CD4-positive, alpha-beta T cell treated with Interleukin-6 for 4 hours (primary cell): ENCODE results near the gene MAML3.

Experiments
- DNase-seq: peaks from one replicate; pipeline ENCODE4 v3.0.0-alpha.2; 2020; ENCODE audit warnings: mixed read lengths

Gene MAML3

DNA sequence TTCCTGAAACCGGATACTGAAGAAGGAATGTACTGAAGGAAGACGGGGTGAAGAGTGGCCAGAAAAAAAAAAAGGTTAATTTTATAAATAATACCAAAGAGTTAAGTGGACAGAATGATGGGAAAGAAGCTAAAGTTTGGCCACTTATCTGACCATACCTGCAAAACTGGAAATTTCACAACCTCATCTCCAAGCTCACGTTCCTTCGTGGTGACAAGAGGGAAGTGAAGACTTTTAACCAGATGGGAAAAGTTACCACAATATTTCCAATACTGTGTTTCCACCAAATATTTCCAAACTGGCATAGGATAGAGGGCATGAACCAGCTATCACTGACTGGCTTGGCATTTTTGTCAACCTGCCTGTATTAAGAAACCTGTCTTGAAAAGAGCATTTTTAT lies 56.4 kb downstream of the MAML3 start:
- no peak for DNase-seq

DNA sequence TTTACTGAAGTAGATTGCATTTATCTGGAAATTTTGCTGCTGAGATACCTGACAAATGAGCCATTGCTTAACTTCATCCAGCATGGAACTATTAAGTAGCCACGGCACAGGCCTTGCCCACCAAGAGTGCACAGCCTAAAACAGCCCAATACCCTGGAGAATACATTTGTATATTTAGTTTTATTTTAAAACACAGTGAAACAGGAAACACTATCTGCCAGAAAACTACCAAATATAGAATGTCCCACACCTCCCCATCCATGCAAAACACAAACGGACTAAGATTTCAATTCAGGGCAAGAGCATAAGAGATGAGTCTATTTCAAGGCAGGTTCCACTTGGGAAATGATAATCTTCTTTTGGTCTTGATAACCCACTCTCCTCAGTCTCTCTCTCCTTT lies 57.1 kb downstream of the MAML3 start:
- DNase-seq, result no peak

DNA sequence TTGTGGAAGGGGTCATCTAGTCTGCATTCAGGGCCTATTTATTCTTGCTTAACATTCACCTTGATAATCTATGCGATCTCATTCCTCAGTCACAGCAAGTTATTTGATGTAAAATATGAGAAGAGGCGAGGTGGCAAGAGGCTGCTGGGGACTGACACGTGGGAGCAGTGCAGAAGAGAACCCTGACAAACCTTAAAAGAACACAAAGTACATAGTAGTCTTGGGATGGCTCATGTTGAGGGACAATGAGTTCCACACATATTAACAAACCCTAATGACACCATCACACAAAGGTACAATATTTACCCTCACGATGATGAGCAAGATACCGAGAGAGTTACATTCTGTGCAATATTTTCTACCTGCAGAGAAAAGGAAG lies 57.5 kb downstream of the MAML3 start:
- no peak for DNase-seq

DNA sequence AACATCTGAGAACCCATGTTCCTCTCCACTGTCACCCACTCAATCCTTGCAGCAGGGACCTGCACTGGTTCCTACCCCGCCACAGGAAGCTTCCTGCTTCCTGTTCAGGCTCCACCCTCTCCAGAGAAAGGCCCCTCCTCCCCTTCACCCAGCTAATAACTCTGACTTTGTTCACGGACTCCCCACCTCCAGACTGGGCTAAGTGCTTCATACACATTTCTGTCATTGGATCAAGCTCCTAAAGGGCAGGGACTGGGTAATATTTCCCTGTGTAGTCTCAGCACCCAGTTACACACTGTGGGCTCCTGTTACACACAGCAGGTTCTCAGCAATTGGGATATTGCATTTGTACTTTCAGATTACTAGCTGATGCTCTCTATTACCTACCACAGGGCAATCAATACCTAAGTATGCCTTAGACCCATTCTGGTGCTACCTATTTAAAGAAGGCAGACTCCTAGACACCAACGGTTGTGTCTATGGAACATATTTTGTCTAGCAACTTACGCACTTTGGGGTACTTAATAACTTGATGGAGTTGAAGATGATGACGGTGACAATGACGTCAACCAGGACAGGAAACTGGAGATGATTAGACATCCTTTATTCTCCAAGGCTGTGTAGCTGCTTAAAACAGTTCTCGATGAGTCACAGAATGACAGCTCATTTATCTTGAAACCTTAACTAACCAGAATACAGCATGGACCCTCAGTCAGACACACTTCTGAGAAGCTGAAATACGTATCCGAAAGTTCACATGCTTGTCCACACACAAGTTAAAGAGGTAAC lies 58.1 kb downstream of the MAML3 start:
- peak; percentile 77 for DNase-seq

DNA sequence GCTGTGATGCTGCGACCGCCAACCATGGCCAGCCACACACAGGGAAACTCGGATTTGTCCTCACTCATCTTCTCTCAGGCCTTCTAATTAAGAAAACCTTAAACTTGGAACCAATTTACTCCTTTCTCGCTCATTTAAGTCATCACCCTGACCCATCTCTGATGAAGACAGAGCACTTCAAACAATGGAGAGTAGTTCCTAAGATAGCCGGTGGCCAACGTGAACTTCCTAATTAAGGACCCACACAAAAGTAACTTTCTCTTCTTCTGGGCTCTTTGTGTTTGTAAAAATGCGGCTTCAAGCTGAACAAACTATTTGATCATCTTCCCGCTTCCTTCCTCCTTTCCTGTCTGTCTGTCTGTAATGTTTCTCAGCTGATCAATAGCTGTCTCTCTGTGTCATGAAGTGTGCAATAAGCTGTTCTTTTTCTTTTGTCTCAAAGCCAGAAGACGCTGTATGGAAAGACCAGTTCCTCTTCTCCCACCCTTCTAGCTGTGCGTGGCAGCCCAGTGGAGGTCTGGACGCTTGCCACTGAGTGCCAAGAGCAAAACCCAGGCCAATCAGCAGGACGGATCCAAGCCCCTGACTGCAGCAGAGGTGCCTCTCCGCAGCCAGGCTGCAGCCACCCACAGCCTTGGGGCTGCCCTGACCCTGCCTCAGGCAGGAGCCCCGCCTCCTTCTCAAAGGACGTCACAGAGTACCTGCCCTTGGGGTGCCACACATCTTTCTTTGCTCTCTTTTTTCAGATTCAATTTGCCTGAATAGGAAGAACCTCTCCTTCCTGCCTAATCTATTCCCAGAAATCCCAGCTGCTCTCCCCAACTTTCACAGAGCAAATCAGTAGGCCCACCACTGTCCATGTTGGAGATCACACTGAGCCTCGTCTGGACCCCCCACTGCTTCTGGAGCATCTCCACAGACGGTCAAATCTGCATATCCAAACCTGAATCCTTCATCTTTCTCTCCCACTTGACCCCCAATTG lies 59.3 kb downstream of the MAML3 start:
- DNase-seq, result peak; percentile 73

DNA sequence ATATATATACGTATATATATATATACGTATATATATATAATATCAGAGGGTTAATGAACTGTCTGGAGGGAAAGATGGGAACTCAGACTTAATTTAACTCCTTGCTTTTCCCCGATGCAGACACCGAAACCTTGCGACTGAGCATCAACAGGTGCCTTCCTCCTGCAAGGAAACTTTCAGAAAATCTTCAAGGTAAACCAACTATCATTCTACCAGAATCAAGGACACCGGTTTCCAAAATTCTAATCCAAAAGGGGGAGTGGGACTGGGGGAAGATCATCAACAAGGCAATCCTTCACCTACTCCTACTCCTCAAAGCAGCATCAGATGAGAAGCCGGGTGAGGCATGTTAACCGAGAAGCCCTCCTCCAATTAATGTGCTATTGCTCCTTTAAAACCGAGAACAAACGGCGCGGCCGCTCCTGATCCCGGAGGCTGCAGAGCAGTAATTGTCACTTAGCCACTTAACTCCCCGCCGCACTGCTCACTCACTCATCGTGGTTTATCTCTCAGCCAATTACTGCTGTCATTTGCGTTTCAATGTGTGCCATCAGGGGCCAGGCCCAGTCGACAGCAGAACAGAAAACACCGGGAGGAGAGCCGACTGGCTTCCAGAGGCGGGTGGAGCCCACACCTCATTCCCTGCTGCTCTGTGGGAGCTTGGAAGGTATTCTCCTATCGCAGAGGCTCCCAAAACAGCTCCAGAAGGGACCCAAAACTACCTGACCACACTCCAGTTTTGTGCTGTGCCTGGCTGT lies 61.7 kb downstream of the MAML3 start:
- peak; percentile 18 for DNase-seq

DNA sequence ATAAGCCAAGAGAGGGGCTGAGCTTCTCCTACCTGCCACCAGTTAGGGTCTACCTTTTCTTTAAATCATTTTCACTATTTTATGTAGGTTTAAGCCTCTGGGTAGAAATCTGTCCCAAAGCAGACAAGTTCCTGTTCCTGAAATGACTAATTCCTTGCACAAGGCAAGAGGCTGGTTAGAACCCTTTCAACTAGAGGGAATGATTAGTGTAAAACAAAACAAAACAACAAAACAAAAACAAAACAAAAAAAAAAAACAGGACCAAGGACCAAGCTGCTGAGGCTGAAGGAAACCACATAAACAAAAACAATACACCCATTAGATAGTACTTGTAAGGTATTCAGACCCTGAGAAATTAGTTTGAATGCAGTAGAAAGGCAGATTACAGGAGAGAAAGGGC lies 62.7 kb downstream of the MAML3 start:
- DNase-seq, result no peak

DNA sequence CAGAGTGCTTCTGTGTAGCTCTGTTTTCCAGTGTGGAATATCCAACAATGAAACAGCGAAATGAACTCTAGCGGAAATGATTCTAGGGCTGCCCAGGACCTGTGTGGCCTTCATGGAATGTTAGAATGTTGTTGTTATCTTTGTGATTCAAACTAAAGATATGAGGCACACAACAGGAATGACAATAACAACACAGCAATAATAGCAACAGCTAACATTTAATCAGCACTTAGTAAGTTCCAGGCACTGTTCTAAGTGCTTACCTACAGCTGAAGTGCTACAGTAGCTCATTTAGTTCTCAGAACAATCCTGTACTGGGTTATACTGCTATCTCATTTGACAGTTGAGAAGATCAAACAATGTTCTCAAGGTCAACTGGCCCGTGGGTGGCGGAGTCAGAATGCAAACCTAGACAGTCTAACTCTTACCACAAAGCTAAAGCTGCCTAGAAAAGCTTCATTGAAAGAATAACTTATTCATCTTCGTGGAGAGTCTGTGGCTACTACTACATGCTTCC lies 63.7 kb downstream of the MAML3 start:
- DNase-seq, result no peak

DNA sequence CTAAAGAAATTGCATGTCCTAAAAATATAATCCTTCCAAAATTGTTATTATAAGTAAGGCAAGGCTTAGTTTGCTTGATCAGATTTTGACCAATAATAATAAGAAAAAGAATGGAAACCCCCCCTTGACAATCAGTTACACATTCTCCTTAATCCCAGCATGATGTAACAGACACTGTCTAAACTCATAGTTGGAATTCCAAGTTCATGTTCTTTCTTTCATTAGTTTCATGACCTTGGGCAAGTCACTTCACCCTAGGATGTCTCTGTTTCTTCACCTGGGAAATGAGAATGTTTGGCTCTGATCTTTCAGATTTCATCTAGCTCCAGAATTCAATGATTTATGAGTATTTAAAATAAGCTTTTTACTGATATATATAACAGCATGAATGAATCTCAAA lies 64.8 kb downstream of the MAML3 start:
- no peak for DNase-seq

DNA sequence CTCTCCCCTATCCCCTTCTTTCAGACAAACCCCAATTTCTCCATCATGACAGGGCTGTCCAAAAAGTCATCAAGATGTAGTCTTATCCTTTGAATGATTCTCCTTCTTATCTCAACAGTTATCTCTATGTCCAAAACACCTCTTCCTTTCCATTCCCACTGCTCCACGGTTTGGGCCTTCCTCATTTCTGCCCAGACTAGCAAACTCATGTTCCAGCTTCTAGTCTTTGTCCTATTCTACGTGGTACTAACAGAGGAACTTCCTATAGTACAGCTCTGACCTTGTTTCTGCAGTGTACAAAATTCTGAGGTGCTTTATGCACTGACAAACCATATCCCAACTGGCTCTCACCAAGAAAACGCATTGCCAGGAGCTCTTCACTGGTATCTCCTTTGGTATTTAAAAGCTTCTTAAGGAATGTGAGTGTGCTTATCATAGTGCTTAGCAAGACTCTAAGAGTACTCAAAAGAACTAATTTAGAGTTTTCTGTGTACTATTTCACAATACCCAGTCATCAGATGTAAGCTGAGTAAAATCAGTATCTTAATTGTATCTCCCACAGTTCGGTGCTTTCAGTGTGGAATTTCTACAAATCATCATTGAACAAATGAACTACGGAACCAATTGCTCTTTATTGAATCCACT lies 65.5 kb downstream of the MAML3 start:
- no peak for DNase-seq

DNA sequence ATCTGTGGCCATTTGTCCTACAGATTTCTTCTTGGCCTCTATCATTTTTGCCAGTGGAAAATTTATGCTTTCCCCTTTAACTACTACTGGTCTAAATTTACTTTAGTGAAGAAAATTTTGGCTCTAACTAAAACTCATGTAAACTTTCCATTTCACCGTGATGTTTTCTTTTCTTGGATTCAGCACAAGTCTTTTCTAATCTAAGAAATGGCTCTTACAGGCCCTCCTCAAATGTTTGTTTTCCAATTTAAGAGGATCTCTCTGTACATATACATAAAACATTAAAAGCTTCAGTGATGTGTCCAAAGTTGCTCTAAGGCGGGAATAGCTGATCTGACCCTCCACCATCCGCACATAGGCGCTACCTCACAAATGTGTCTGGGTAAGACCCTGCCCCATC lies 68.1 kb downstream of the MAML3 start:
- no peak for DNase-seq

DNA sequence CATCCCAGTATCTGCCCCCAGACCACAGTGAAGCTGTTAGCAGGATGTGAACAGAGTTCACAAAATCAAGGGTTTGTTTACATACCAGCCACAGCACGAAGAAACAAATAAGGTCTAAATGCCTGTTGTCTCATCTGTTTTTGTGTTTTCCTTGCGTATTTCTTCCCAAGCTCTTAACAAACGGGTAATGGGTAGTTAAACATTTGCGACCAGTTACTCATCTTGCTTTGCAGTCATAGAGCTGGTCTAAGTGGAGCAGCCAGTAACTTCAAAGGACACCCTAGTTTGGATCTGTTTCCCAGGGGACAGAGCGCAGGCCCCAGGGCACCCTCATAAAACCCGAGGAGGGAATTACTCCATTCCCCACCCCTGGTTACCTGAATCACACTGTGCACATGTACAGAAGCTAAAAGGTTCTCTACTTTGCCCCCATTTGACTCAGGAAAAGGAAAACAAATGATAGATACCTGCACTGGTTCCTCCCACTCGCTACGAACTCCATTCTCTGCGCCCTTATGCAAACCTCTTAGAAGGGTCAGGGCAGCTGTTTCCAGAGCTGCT lies 68.8 kb downstream of the MAML3 start:
- DNase-seq, result no peak

DNA sequence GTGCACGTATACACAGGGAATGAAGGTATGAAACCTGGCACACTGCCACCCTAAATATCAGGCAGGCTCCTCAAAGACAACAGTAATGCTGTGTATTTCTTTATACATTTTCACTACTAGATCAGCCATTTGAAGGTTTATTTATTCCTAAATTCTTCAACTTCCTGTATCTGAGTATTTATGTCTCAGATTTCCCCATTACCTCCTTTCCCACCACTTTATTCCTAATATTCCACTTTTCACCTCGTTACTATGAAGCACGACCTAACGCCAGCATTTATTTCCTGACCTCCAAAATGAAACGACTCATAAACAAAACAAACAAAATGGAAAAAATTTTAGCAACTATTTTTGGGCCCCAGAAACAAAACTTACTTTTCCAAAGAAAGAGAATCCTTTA lies 69.6 kb downstream of the MAML3 start:
- no peak for DNase-seq

DNA sequence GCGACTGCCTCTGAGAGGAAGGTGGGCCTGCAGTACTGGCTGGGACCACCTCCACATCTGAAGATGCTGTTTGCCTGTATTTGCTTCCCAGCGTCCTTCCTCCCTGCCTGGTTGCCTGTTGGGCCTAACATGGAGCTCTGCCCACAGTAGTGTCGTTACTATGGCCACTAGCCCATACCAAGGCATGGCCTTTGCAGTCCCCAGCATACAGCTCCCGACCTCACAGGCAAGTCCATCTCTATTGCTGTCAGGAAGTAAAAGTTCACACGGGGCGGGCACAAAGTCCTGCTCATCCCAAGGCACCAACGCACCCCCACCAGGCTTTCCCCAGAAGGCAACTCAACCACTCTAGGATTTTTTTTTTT lies 71.6 kb downstream of the MAML3 start:
- no peak for DNase-seq

DNA sequence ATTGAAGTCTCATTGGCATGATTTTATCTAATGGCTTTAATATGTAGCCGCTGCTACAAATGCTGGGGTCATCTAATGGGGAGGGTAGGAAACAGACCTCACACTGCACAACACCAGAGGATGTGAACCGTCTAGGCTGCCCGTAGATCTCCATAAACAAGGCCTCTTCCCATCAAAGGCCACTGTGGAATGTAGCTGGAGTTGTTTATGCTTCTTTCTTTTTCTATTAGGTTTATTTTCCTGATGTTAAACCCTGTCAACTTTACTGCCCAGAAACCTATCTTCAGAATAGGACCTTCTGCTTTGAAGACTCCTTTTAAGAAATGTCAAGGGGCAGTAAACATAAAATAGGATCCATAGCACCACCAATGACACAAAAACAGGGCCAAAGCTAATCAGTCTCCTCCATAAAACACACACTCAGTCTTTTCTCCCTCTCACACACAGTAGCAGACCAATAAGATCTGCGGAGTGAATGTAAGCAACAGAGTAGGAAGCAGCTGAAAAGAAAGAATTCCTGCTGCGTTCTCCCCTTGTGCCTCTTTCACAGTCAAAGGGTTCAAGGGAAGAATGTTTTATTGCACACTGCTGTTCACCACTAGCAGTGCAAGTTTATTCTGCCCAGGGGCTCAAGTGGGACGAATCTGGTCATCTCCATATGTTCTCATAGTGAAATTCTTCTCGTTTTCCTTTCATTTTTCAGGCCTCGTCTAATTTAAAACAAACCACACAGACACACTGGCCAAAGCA lies 72.2 kb downstream of the MAML3 start:
- no peak for DNase-seq

DNA sequence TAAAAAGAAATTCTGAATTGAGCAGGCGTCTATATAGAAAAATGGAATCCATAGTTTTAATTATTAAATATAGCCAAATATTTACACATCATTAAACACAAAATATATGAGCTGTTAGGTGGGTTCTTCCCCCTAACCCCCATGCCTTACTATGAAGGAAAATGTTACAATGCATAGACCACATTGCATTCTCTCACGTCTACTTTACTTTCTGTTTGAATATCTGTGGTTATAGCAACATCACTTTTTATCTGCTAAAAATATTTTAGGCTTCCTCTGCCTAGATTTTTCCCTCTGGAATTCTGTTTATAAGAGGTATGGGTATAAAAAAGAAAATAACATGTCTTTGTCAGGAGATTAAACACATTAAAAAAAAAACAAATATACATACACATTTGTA lies 73.1 kb downstream of the MAML3 start:
- DNase-seq, result no peak

DNA sequence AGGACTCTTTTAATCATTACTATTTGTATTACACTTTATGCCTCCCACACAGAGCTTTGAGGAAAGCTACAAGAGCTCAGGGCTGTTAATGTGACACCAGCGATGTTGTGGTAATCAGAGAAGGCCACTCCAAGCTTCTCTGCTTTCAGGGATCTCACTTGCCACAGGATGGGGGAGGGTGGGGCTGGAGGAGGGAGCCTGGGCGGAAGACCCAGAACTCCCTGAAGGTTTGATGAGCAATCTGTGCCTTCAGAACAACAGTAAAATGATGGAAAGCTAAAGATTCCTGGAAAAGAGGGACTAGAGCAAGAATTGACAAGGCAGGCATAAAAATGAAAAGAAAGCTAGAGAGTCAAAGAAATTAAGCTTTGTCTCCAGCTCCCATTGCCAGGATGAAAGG lies 75.6 kb downstream of the MAML3 start:
- DNase-seq, result no peak

DNA sequence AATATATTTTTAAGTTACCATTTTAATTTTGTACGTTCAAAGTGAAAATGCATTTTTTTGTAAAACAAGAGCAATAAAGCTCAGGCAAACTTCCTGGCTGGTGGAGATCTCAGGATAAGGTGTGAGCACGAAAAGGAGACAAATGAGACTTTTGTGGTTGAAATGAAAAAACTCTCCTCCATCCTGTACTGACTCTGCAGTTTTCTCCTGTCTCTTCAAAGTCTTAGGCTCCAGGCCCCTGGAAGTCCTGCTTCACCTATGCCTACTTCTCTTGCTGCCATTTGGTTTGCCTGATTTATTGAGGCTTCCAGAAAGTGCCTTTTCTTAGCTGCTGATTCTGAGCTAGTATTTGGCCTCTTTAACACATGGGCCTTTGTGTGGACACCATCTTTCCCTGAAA lies 77.7 kb downstream of the MAML3 start:
- no peak for DNase-seq

DNA sequence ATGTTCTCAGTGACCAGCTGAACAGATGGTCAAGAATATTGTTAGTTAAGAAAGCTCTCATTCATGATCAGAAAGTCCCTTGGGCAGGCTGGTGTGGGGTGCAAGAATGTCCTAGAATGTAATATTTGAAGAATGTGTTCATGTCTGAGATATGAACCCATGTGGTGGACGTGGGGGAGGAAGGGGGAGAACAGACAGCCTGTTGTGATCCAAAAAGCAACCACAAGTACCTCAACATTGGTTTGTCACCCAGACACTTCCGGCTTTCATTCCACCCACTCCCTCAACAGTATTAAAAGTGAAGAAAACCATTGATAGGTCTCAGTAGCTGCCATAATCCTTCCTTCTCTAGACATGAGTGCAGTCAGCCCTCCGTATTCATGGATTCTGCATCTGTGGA lies 82.2 kb downstream of the MAML3 start:
- DNase-seq, result peak; percentile 76

DNA sequence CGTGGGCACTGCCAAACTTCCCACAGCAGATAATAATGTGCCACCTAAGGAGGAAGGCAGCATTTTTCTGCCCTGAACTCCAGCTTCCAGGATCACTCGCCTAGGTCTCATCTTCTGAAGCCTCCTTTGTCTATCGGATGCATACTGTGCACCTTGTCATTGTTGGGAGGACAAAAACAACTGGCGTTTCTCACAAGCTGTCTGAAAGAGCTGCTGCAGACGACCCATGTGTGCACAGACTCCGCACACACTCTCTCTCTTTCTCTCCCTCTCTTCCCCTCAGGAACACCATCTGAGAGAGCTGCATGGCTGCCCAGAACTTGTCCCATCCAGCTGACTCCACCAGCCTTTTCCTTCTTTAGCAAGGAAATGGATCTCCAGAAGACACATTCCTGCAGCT lies 83.0 kb downstream of the MAML3 start:
- DNase-seq, result peak; percentile 17

DNA sequence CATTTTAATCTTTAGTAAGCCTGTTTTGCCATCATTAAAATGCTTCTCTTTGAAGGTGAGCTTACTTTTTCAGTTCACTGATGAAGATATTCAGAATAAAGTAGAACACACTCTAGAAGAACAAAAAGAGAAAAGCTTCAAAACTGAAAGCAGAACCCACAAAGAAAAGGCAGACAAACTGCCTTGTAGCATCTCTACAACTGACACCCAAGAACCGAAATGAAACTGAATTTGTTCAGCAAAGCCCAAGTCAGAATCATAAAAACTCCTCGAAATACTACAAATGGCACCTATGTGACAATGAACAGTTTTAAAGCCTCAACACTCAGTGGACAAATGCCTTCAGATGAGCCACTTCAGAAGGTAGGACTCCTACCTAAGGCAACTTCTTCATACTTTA lies 83.6 kb downstream of the MAML3 start:
- no peak for DNase-seq

DNA sequence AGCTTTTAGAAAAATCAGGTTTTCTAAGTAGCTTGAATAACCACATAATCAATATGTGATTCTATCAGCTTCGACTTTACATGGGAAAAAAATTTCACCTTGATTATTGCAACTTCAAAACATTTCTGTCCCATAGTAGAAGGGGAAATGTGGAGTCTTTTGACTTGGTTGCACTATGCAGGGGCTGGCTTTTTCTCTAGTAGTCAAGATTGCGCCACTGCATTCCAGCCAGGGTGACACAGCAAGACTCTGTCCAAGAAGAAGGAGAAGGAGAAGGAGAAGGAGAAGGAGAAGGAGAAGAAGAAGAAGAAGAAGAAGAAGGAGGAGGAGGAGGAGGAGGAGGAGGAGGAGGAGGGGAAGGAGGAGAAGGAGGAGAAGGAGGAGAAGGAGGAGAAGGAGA lies 84.9 kb downstream of the MAML3 start:
- DNase-seq, result no peak
